Muscle of leg (tissue), 11 donors: ENCODE data around the gene BOLA2B. TPM values are rescaled to one million over a fixed set of nuclear protein-coding genes. Genes with fewer than 3 reads are reported as not detected.
"Not testable (repeated sequence)": the region's sequence is repeated elsewhere in the genome, so short reads cannot be mapped to it uniquely, and the experiment has no call there.

ENCODE experiments used
- DNase-seq: peaks from one replicate; pipeline ENCODE4 v3.0.0; 2013
- H3K27ac ChIP-seq: one replicate; pipeline ENCODE4 v1.5.1; 2013; ENCODE audit warnings: mild to moderate bottlenecking, low read length, control low read depth
- H3K27me3 ChIP-seq: one replicate; pipeline ENCODE4 v1.6.1; 2013; ENCODE audit warnings: low read length; ENCODE audit not compliant: control insufficient read depth, insufficient read depth
- H3K36me3 ChIP-seq: one replicate; pipeline ENCODE4 v1.6.1; 2013; ENCODE audit warnings: low read length; ENCODE audit not compliant: control insufficient read depth, insufficient read depth
- H3K4me1 ChIP-seq: one replicate; pipeline ENCODE4 v1.6.1; 2013; ENCODE audit warnings: low read length; ENCODE audit not compliant: control insufficient read depth, insufficient read depth
- H3K4me3 ChIP-seq: one replicate; pipeline ENCODE4 v1.5.1; 2013; ENCODE audit warnings: low read length, control low read depth
- H3K9me3 ChIP-seq: replicated peaks from 2 replicates; pipeline ENCODE4 v1.6.1; 2013; ENCODE audit warnings: low read depth, low read length; ENCODE audit not compliant: control insufficient read depth
- WGBS: methylation state at CpG from one replicate; pipeline ENCODE4 v1.1.5; 2013; ENCODE audit warnings: missing lambda C conversion rate; ENCODE audit not compliant: insufficient coverage; 5-methylcytosine and 5-hydroxymethylcytosine counted together
- polyA plus RNA-seq, 8 donors: library from polyadenylated mRNA; unstranded; fragments of 120-200 nt; gene quantifications; one replicate each; pipeline versions ENCODE4 v1.2.1 to v1.2.3, GENCODE V29; 2013; ENCODE audit warnings: inconsistent platforms in 1 of 8, low replicate concordance in 1 of 8; ENCODE audit not compliant: insufficient read length in 8 of 8, insufficient read depth in 1 of 8
- total RNA-seq: library from RNA; stranded (reverse); fragments of 120-200 nt; gene quantifications from one replicate; pipeline ENCODE4 v1.2.4, GENCODE V29; 2013

The BOLA2B gene
- total and polyA plus RNA-seq, 9 donors: 24.0 to 81.7 (median 30.7) TPM

DNA sequence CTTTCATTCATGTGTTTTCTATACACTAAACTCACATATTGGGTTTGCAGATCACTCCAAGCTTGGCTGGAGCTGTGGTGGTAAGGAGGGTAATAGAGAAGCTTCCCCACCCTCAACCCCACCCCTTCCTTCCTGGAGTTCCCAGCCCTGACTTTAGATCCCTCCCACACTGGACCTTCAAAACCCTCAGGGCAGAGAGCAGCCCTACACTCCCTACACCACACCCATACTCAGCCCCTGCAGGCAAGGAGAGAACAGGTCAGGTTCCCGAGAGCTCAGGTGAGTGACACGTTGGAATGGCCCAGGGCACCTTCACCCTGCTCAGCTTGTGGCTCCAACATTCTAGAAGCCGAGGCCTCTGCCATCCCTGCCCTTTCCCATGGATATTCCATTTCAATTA, 5.6 kb upstream of the BOLA2B start, which contains the start of gene SULT1A3:
TSS of gene SULT1A3 (plus strand) at position 207 of the 400 bp plus-strand sequence. CDS start 1,474 bp downstream, outside the sequence.
- not testable (repeated sequence) for DNase-seq, H3K9me3 ChIP-seq, H3K27me3 ChIP-seq, H3K36me3 ChIP-seq, H3K4me1 ChIP-seq, H3K4me3 ChIP-seq, H3K27ac ChIP-seq
- WGBS: no CpG with 5 or more reads among the region's 3 CpGs

DNA sequence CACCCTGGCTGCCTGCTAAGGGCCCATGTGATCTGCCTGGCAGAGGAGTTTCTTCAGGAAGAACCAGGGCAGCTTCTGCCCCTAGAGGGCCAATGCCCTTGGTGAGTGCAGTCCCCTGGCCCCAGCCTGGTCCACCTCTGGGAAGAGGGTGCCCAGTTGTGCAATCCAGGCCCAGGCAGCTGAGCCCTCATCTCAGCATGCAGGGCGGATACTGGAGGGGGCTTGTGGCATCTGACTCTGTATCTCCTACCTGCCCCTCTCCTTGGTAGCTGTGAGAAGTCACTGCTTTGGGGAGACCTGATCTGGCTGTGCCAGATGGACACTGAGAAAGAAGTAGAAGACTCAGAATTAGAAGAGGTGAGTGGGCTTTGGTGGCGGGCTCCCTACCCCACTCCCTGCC, 3.5 kb upstream of the BOLA2B start:
- H3K4me1 ChIP-seq, H3K36me3 ChIP-seq, DNase-seq, H3K4me3 ChIP-seq, H3K27ac ChIP-seq, H3K9me3 ChIP-seq, H3K27me3 ChIP-seq: not testable (repeated sequence)
- no CpG with 5 or more reads among the region's 2 CpGs for WGBS

DNA sequence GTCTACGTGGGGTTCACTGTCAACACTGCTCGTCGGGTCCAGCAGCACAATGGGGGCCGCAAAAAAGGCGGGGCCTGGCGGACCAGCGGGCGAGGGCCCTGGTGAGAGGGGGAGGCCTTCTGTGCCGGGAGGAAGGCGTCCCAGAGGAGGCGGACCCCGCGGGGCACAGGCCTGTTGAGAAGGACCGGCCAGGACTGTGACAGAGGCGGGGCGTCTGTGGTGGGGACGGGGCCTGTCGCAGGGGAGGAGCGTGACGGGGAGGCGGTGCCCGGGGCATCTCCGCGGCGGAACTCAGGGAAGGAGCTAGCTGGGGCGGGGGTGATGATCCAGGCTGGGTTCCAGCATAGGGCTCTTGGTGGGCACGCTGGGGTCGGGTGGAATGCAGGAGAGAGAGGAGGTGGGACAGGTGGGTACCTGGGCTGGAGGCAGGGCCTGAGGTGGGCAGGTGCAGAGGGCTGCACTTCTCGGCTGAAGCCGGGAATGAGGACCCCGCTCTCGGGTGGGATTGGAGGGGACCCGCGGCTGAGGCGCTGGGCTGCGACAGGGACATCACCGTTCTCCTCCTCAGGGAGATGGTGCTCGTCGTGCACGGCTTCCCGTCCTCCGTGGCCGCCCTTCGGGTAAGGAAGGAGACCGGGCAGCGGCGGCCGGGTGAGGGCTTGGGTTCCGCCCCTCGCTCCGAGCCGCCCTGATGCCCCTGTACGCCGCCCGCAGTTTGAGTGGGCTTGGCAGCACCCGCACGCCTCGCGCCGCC, 883 bp upstream of the BOLA2B start:
- no CpG with 5 or more reads among the region's 60 CpGs for WGBS
- not testable (repeated sequence) for DNase-seq, H3K36me3 ChIP-seq, H3K4me1 ChIP-seq, H3K9me3 ChIP-seq, H3K27ac ChIP-seq, H3K27me3 ChIP-seq
- H3K4me3 ChIP-seq: peak overlapping the region; percentile 25

DNA sequence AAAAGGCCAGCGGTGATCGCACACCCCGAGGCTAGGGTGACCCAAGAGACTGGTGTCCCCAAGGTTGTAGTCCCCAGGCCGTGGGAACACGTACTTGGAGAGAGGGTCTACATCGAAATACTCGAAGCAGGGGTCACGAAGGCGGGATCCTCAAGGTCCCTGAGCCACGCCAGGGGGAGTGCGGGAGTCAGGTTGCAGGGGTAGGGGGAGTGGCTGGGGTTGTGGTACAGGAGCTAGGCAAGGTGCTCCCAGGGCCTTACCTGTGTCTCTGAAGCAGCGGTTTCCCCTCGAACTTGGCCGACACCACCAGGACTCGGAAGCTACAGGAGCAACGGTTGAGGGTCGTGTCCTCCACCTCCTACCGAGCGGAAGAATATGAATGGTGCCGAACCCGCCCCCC, 368 bp downstream of the BOLA2B start:
- not testable (repeated sequence) for H3K27ac ChIP-seq, H3K4me1 ChIP-seq, H3K27me3 ChIP-seq, H3K4me3 ChIP-seq, H3K36me3 ChIP-seq, H3K9me3 ChIP-seq, DNase-seq
- WGBS: no CpG with 5 or more reads among the region's 21 CpGs

GRCh38 chr16:30191158-30191557, 2.3 kb downstream of the BOLA2B start:
- WGBS: no CpG with 5 or more reads among the region's 12 CpGs
- H3K4me3 ChIP-seq, DNase-seq, H3K27ac ChIP-seq, H3K9me3 ChIP-seq, H3K36me3 ChIP-seq, H3K27me3 ChIP-seq: not testable (repeated sequence)
- H3K4me1 ChIP-seq: peaks cover 10% of the 10 kb centered on the region

GRCh38 chr16:30187971-30188561, 5.4 kb downstream of the BOLA2B start:
- Histone ChIP-seq H3K36me3 (peaks cover 3% of the 10 kb centered on the region), H3K4me1 (peaks cover 23% of the 10 kb centered on the region), H3K4me3 (no peak overlapping the region), H3K27ac (no peak overlapping the region), H3K9me3 (no peaks in the 10 kb centered on the region), H3K27me3 (peaks cover 3% of the 10 kb centered on the region)
- 89% methylated on average over 16 of the region's 23 CpGs for WGBS
- DNase-seq: no peak

DNA sequence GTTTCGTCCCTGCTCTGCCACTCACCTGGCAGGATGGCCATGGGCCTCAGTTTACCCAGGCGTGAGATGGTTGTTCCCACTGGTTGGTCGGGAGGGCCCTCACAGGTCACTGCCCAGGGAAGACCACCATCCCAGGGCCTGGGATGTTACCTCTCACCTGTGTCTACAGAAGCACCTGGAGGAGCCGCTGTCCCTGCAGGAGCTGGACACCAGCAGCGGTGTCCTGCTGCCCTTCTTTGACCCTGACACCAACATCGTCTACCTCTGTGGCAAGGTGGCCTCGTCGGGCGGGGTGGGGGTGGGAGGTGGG, 6.0 kb downstream of the BOLA2B start:
- H3K4me1 ChIP-seq: peaks cover 27% of the 10 kb centered on the region
- H3K27ac ChIP-seq: no peak overlapping the region
- H3K9me3 ChIP-seq: no peaks in the 10 kb centered on the region
- DNase-seq: no peak
- 55% methylated on average over 3 of the region's 9 CpGs for WGBS
- peaks cover 3% of the 10 kb centered on the region for H3K36me3 ChIP-seq
- no peak overlapping the region for H3K4me3 ChIP-seq
- peaks cover 3% of the 10 kb centered on the region for H3K27me3 ChIP-seq

DNA sequence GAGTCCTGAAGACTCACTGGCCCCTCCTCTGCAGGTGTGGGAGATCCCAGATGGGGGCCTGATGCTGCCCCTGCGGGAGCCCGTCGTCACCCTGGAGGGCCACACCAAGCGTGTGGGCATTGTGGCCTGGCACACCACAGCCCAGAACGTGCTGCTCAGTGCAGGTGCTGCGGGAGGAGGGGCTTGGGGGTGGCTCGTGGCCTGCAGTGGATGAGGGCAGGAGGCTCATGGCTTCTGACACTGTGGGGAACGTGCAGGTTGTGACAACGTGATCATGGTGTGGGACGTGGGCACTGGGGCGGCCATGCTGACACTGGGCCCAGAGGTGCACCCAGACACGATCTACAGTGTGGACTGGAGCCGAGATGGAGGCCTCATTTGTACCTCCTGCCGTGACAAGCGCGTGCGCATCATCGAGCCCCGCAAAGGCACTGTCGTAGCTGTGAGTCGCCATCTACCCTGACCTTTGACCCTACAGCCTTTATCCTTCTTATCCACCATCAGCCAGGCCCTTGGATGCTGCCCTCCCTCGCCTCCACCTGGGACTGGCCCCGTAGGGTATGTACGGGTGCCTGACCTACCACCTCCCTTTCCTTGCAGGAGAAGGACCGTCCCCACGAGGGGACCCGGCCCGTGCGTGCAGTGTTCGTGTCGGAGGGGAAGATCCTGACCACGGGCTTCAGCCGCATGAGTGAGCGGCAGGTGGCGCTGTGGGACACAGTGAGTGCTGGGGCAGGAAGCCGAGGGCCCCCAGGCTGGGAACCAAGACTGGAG, 6.5 kb downstream of the BOLA2B start:
- Histone ChIP-seq H3K4me3 (no peak overlapping the region), H3K27me3 (peaks cover 3% of the 10 kb centered on the region), H3K9me3 (no peaks in the 10 kb centered on the region), H3K27ac (no peak overlapping the region), H3K36me3 (peaks cover 3% of the 10 kb centered on the region), H3K4me1 (peaks cover 27% of the 10 kb centered on the region)
- WGBS: 61% methylated on average over 33 of the region's 36 CpGs
- DNase-seq: peak; percentile 36

- peaks cover 3% of the 10 kb centered on the region for H3K36me3 ChIP-seq
- DNase-seq: no peak
- H3K9me3 ChIP-seq: no peaks in the 10 kb centered on the region
- H3K4me3 ChIP-seq: no peak overlapping the region
- H3K27me3 ChIP-seq: peaks cover 3% of the 10 kb centered on the region
- peaks cover 27% of the 10 kb centered on the region for H3K4me1 ChIP-seq
- H3K27ac ChIP-seq: no peak overlapping the region
- WGBS: 76% methylated on average over 7 of the region's 9 CpGs
Observed at GRCh38 chr16:30186444-30186781, 7.1 kb downstream of the BOLA2B start.

DNA sequence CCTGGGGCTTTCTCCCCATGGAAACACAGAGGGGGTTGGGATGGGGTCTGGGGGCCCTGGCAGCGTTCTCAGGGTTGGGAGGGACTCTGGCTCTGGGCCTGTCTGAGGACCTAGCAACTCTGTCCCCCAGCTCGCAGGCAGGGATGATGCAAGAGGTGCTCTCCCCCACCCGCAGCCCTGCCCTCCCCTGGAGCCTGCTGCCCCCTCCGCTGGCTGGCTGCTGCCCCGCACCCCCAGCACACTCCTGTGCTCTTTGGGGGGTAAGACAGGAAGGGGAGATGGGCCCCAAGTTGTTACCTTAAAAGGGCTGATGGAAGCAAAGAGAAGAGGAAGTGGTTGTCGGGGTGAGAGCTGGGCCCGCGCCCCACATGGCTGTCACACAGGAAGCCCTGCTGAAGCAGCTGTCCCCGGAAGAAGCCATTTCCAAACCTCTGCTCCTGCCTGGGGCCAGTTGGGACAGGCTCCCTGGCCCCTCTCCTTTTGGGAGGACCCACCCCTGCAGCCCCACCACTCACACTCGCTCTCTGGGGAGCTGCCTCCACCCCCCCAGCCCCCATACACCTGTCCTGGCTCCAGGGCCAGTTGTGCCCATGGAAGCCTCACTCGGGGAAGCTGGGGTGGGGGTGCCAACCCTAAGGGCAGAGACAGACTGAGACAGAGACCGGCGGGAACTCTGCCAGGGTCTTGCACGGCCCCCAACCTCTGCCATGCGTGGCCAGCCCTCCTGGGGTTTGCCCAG, 7.6 kb downstream of the BOLA2B start:
- Histone ChIP-seq H3K36me3 (peaks cover 3% of the 10 kb centered on the region), H3K27me3 (peaks cover 3% of the 10 kb centered on the region), H3K4me1 (peaks cover 27% of the 10 kb centered on the region), H3K4me3 (peak overlapping the region; percentile 8), H3K9me3 (no peaks in the 10 kb centered on the region), H3K27ac (peak overlapping the region; percentile 47)
- WGBS: 61% methylated on average over 11 of the region's 15 CpGs
- peak; percentile 66 for DNase-seq
